ENCODE results near the gene ZNF576. TPM values are rescaled to one million over a fixed set of nuclear protein-coding genes. Genes with fewer than 3 reads are reported as not detected.
A peak's percentile ranks its signal among the peaks of the same experiment; 100 is the strongest.

Gene ZNF576
- total RNA-seq, 1 donor = 10.3 TPM

DNA sequence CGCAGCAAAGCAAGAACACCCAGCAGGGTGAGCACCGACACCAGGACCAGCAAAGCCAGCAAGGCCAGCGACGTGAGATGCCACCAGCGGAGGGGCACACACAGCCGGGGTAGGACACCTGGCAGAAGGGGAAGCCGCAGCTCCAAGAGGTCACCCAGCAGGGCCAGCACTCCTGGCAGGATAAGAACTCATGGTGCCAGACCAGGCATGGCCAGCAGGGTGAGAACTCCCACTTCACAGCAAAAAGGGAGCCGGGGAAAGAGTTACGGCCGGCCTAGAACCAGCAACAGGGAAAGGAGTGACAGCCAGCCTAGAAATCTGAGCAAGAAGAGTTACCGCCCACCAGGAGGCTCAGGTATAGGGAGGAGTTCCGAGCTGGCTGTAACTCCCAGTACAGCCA, 16.0 kb downstream of the ZNF576 start:
- no peak for TF ChIP-seq CTCF (IDR thresholded peaks at IDR 0.05; ENCODE audit: insufficient read depth, low read length)
- no peak for DNase-seq (ENCODE audit: low read depth)
- H3K4me3 ChIP-seq (ENCODE audit: low read depth, low read length) = no peak overlapping the region

DNA sequence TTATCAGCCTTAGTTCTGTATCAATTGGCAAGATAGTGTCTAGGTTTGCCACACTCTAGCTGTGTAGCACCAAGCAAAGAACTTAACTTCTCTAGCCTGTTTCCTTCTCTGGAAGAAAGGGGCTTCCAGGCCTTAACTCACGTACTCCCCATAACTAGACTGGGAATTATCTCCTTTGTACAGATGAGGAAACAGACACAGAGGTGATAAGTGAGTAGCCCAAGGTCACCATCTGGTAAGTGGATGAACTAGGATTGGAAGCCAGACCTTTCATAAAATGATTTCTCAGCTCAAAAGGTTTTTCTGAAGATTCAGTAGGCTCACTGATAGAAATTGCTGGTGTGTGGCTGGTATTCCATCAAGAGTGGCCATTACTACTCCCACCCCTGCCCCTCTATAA, 19.9 kb downstream of the ZNF576 start:
- H3K4me3 ChIP-seq (ENCODE audit: low read depth, low read length) = no peak overlapping the region
- DNase-seq (ENCODE audit: low read depth) = no peak
- no peak for TF ChIP-seq CTCF (IDR thresholded peaks at IDR 0.05; ENCODE audit: insufficient read depth, low read length)

DNA sequence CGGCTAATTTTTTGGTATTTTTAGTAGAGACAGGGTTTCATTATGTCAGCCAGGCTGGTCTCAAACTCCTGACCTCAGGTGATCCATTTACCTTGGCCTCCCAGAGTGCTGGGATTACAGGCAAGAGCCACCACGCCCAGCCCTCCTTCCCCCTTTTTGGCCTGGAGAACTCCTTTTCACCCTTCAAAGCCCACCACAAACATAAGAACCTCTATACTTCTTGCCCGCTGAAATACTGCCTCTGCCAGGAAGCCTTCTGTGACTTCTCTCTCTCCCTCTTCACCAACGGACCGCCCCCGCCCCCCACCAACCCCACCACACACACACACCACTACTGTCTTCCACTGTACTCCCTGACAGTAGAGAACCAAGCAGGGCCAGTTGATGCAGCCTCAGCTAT, 20.6 kb downstream of the ZNF576 start:
- no peak for DNase-seq (ENCODE audit: low read depth)
- H3K4me3 ChIP-seq (ENCODE audit: low read depth, low read length) = no peak overlapping the region
- TF ChIP-seq CTCF (IDR thresholded peaks at IDR 0.05; ENCODE audit: insufficient read depth, low read length) = no peak

- H3K4me3 ChIP-seq (ENCODE audit: low read depth, low read length) = peak overlapping the region; percentile 95
- TF ChIP-seq CTCF (IDR thresholded peaks at IDR 0.05; ENCODE audit: insufficient read depth, low read length) = no peak
- DNase-seq (ENCODE audit: low read depth) = peak; percentile 37
These were observed 22.5 kb downstream of the ZNF576 start for GRCh38 chr19:43618921-43619261.

GRCh38 chr19:43619262-43620060, 23.1 kb downstream of the ZNF576 start, which contains the start of gene ZNF428:
TSS of gene ZNF428 (minus strand) at chr19:43619629. CDS start at chr19:43614304, 5,325 bp downstream.
- H3K4me3 ChIP-seq (ENCODE audit: low read depth, low read length) = peak within 1 kb of the TSS; percentile 95
- peak; percentile 87 for DNase-seq (ENCODE audit: low read depth)
- TF ChIP-seq CTCF (IDR thresholded peaks at IDR 0.05; ENCODE audit: insufficient read depth, low read length) = no peak

DNA sequence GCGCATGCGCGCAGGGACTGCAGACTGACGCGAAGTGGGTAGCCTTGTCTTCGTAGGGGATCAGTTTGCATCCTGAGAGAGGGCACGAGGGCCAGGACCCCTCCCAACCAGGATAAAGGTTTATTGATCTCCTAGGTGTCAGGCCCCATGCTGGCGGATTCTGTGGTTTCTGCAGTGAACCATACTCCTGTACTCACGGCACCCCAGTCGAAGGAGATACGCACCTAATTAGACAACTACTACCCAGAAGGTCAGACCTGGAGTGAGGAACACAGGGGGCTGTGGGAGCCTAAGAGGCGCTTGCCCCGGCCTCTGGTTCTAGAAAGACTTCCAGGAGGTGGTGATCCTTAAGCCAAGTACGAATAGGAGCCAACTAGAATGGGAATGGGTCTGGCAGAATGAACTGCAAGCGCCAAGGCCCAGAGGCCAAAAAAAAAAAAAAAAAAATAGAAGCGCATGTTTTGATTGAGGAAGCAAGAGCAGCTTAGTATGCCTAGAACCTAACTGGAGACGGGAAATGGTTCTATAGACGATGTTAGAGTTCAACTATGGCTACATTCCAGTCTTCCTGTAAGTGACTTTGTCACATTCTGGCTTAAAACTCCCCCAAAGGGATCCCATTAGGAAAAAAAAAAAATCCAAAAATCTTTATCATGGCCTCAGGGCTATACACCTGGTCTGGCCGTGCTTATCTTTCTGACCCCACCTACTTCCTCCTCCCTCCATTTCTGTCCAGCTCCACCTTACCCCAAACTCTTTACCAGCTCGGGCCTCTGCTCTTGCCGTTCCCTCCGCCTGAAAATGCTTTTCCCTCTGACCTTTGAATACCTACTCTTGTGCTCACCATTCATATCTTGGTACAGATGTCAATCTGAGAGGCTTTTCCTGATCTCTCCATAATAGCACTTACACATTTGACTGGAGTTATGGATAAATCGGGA, 23.9 kb downstream of the ZNF576 start:
- TF ChIP-seq CTCF (IDR thresholded peaks at IDR 0.05; ENCODE audit: insufficient read depth, low read length) = no peak
- DNase-seq (ENCODE audit: low read depth) = no peak
- H3K4me3 ChIP-seq (ENCODE audit: low read depth, low read length) = peak overlapping the region; percentile 95

Data from fibroblast of the aortic adventitia (primary cell).